ENCODE data around the gene SLC35E2B.
"Not testable (repeated sequence)": the region's sequence is repeated elsewhere in the genome, so short reads cannot be mapped to it uniquely, and the experiment has no call there.

SLC35E2B gene

DNA sequence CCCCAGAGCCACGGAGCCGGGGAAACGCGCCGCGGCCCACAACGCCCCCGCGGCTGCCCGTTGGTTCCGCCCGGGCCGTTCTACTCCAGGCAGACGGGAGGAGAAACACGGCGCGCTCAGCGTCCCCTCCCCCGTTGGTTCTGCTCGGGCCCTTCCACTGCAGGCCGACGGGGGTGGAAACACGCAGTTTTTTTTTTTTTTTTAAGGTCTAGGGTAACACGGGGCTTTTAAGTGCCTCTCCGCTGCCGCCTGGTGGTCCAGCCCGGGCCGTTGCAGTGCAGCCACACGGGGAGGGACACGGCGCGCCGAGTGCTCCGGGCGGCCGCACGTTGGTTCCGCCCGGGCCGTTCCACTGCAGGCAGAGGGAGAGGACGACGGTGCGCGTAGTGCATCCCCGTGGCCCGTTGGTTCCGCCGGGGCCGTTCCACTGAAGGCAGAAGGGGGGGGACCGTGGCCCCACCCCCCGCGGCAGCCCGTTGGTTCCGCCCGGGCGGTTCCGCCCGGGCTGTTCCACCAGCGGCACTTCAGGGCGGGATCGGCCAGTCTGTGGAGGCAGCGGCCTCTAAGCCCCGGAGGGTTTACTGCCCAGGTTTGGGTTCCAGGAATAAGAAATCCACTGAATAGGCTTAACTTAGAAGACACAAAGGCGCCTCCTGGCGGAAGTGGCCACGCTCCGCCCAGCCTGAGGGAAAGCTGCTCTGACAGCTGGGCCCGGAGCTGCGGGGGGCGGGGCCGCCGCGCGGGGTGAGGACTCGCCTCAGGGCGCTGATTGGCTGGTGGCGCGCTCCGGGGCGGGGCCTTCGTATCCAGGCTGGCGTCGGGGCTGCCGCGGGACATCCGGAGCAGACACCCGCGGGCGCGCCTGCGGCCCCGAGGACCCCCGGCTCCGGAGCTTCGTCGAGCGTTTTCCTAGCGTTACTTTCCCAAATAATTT, at the start of gene SLC35E2B:
Gene SLC35E2B, minus strand, starts transcription at position 82 of the 934 bp plus-strand sequence. CDS start 16,096 bp downstream, outside the sequence.
- peak in 55 of 56 donors; percentile 28 to 96 (median 86) for DNase-seq

- DNase-seq: not testable (repeated sequence)
Measured at GRCh38 chr1:1741013-1741412, 48.4 kb upstream of the SLC35E2B start.

DNA sequence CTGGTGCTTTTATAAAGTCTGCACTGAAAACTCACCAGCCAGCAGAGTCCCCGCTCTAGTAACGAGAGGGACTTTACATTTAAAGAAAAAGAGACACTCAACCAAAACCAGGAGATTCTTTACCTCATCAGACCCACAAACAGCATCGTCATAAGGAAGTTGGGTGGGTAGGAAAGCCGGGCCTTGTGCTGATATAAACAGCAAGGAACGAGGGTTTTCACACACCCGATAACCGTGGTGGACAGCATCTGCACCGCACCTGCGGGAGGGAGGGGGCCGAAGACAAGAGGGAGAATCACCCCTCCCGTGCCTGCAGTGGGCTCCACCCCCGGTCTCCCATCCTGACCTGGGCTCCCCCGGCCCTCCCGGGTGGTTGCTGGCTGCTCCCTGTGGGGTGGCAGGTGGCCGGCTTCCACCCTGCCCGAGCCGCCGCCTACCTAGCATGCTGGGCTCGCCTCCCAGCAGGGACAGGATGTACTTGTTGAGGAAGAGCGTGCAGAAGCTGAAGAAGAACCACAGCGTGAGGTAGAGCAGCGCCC, 46.3 kb upstream of the SLC35E2B start:
- DNase-seq: not testable (repeated sequence)

- DNase-seq: peak in 1 of 56 donors; percentile 10
Measured at GRCh38 chr1:1737675-1738590, 45.3 kb upstream of the SLC35E2B start.

GRCh38 chr1:1732381-1732780, 39.8 kb upstream of the SLC35E2B start:
- DNase-seq: no peak

GRCh38 chr1:1730870-1731269, 38.3 kb upstream of the SLC35E2B start:
- no peak for DNase-seq

- not testable (repeated sequence) for DNase-seq
Measured at GRCh38 chr1:1730230-1730629, 37.6 kb upstream of the SLC35E2B start.

GRCh38 chr1:1729116-1729816, 36.7 kb upstream of the SLC35E2B start:
- DNase-seq: not testable (repeated sequence)

DNA sequence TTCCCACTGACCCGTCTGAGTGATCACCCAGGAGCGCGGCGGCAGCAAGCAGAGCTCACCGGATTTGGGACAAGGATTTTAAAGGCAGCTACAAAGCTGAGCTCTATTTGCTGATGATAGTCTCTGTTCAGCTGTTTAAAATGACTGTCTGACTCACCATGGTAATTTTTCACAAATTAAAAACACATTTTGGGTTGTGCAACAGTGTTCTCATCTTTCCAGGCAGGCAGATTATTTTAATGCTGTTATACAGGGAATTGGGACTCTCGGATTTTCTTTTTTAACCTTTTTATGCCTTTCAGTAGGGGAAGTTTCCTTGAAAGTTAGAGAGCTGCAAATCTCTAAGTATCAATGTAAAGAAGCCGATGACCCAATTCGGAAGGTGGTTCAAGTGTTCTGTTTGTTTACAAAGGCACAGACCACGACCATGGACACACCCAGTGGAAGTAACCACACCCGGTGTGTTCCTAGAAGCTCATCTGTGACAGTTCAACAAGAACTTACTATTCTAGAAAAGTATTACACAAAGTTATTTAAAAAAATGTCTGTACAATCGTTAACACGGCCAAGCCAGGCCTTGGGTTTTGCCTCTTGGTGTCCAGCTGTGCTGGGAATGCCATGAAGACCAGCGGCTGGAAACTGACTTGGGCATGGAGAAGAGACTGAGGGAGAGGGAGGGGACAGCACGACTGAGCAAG, 35.9 kb upstream of the SLC35E2B start:
- DNase-seq: not testable (repeated sequence)

DNA sequence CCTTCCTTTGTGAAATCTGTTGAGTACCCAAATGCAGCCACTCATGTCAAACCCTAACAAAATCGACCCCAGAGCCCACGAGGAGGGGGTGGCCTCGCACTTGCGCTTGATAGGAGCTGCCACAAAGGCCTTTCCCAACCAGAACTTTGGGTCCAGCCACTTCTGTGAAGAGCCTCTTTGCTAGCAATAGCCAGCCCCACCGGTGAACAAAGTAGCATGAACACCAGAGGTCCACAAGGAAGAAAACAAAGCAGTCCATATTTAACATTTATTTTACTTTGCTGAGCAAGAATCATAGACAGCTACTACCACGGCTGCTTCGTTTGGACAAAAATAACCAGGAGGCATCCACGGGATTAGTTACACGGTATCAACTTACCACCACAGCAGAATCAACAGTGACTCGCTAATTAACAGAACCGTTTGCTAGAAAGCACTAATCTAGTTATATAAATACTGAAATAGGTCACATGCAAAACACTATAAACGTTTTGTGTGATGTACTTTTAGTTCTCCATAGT, 34.6 kb upstream of the SLC35E2B start:
- not testable (repeated sequence) for DNase-seq

GRCh38 chr1:1726088-1726487, 33.5 kb upstream of the SLC35E2B start:
- not testable (repeated sequence) for DNase-seq

DNA sequence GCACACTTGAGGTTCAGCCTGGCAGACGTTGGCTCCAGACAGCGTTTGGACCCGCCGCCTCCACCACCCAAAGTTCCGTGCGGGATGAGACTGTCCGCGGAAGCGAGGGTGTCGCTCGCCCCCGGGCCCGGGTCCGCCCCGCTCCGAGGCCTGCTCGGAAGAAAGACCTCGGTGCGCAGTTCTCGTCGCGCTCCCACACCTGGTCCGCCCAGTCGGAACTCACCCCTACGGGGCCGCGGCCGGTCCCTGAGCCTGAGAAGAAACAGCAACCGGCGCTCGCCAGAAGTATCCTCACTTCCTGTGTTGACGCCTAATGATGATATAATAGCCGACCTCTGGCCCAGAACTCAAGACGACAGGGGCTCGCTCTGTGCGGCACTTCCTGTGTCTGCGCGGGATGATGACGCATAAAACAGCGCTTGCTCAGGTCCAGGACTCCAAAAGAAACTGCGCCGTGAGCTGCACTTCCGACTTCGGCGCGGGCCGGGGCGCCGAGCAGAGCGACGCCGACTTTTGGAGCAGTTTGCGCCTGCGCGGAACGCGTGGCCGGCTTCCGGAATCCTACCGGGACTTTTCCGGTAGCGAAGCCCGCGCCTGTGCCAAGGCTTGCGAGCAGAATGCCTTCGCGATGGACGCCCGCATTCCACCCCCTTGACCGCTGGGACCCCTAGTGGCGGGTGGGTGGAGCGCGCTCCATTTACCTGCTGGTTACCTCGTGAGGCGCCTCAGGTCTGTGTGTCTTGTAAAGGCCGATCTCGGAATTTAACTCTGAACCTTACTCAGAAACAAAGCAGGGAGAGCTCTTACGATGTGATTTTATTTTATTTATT, 31.7 kb upstream of the SLC35E2B start, which contains the start of gene CDK11A:
Gene CDK11A, minus strand, starts transcription at position 323 of the 830 bp plus-strand sequence. CDS start 1,539 bp downstream, outside the sequence.
- peak; percentile 34 to 100 (median 94) for DNase-seq

DNA sequence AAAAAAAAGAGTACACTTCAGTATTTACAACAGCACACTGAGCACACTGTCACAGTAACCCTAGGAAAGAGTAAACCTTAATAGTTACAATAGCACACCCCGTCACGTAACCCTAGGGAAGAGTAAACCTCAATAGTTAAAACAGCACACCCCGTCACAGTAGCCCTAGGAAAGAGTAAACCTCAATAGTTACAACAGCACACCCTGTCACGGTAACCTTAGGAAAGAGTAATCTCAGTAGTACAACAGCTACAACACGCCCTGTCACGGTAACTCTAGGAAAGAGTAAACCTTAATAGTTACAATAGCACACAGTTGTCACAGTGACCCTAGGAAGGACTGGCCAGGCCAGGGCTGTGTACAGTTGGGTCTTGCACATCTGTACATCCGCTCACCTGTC, 28.6 kb upstream of the SLC35E2B start:
- no peak for DNase-seq

DNA sequence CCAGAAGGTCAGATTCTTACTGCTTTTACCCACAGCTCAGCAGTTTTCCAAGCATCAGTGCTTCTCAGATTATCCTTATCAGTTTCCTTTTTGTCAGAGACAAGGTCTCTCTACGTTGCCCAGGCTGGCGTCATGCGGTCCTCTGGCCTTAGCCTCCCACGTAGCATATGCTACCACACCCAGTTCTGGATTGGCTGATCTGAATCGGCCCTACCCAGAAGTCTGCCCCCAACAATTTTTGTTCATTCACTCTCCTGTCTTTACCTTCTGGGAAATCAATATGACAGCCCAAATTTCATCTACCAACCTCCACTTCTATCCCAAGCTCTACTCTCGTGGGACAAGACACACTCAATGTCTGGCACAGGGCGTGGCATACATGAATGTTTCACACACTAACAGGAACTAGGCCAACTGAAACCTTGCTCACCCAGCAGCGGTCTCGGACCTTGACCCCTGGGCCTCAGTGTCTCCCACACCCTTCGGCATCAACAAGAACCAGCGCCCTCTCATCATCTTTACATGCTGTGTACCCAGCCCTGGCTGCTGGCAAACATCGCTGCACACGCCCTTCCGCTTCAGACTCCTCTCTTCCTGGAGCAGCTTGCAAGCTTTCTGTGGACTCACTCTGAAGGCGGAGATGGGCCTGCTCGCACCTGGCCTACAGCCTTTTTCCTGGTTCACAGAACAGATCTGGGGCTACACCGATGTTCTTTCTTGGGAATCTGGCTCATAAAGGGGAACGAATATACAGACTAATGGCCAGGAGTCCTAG, 22.7 kb upstream of the SLC35E2B start:
- not testable (repeated sequence) for DNase-seq

- not testable (repeated sequence) for DNase-seq
Measured at GRCh38 chr1:1707897-1708296, 15.3 kb upstream of the SLC35E2B start.

DNA sequence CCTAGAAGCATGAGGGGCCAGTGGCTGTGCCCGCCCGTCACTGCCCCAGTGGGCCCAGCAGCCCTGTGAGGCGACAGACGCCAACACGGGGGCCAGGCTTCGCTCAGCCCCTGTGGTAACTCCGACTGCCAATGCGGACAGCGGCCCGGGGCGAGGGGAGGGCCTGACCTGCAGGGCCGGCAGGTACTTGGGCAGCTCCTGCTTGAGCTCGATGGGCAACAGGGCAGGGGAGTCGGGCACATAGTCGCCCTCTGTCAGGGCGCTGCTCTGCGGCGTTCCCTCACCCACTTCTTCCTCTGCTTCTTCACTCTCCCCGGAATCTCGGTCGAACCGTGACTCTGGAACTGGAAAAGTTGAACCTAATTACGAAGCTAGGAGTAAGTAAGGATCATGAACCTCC, 14.6 kb upstream of the SLC35E2B start:
- DNase-seq: not testable (repeated sequence)

- DNase-seq: not testable (repeated sequence)
Measured at GRCh38 chr1:1705623-1706022, 13.0 kb upstream of the SLC35E2B start.

Data from nucleus accumbens (tissue), 56 donors.